Activated CD8-positive, alpha-beta memory T cell treated with anti-CD3 and anti-CD28 coated beads, Interleukin-2, amount 50 U/mL, for 4 hours (primary cell): ENCODE measurements around the gene PPIL1.
"Not testable (repeated sequence)": the region's sequence is repeated elsewhere in the genome, so short reads cannot be mapped to it uniquely, and the experiment has no call there.

Experiments used
- DNase-seq: peaks from one replicate; pipeline ENCODE4 v3.0.0-alpha.2; 2020

PPIL1 gene

GRCh38 chr6:36813047-36813446, 61.6 kb downstream of the PPIL1 start:
- not testable (repeated sequence) for DNase-seq

GRCh38 chr6:36809941-36810803, 64.4 kb downstream of the PPIL1 start:
- no peak for DNase-seq

GRCh38 chr6:36809156-36809555, 65.4 kb downstream of the PPIL1 start:
- DNase-seq = no peak

GRCh38 chr6:36808634-36809033, 66.0 kb downstream of the PPIL1 start:
- no peak for DNase-seq

GRCh38 chr6:36807750-36808149, 66.9 kb downstream of the PPIL1 start:
- DNase-seq = no peak

GRCh38 chr6:36807143-36807542, 67.5 kb downstream of the PPIL1 start:
- no peak for DNase-seq

GRCh38 chr6:36805917-36806316, 68.7 kb downstream of the PPIL1 start:
- DNase-seq = no peak

- no peak for DNase-seq
These were observed 69.4 kb downstream of the PPIL1 start for GRCh38 chr6:36805096-36805797.
